DOHH2 (cell line): ENCODE results near the gene RAB5A.
A peak's percentile ranks its signal among the peaks of the same experiment; 100 is the strongest.

Source experiments
- H3F3A ChIP-seq: fragments of 200-600 bp; sonication (generic), shearing (Covaris generic); 2 replicates; pipeline ENCODE4 v1.6.0; 2016; ENCODE audit warnings: antibody characterized with exemption, mild to moderate bottlenecking; ENCODE audit not compliant: control insufficient read depth, insufficient read depth
- H3K27ac ChIP-seq: fragments of 200-600 bp; sonication (generic); 2 replicates; pipeline ENCODE4 v1.5.1; 2014; ENCODE audit warnings: low read depth, mild to moderate bottlenecking, low read length, moderate library complexity
- H3K27me3 ChIP-seq: fragments of 200-600 bp; sonication (generic); 2 replicates; pipeline ENCODE4 v1.6.1; 2014; ENCODE audit warnings: mild to moderate bottlenecking, low read length, mixed read lengths; ENCODE audit not compliant: control insufficient read depth
- H3K36me3 ChIP-seq: fragments of 200-600 bp; sonication (generic); 2 replicates; pipeline ENCODE4 v1.6.1; 2014; ENCODE audit warnings: mild to moderate bottlenecking, low read length, moderate library complexity, mixed read lengths; ENCODE audit not compliant: control insufficient read depth
- H3K4me1 ChIP-seq: fragments of 200-600 bp; sonication (generic); 2 replicates; pipeline ENCODE4 v1.6.1; 2014; ENCODE audit warnings: mild to moderate bottlenecking, low read length, mixed read lengths; ENCODE audit not compliant: control insufficient read depth
- H3K4me2 ChIP-seq: fragments of 200-600 bp; sonication (generic); 2 replicates; pipeline ENCODE4 v1.6.0; 2014; ENCODE audit warnings: mild to moderate bottlenecking, low read length, moderate library complexity
- H3K4me3 ChIP-seq: fragments of 200-600 bp; sonication (generic); 2 replicates; pipeline ENCODE4 v1.5.1; 2014; ENCODE audit warnings: mild to moderate bottlenecking, low read length, mixed read lengths
- H3K79me2 ChIP-seq: fragments of 200-600 bp; sonication (generic); 2 replicates; pipeline ENCODE4 v1.6.1; 2014; ENCODE audit warnings: mild to moderate bottlenecking, low read length, mixed read lengths; ENCODE audit not compliant: control insufficient read depth
- H3K9me2 ChIP-seq: fragments of 200-600 bp; sonication (generic); replicated peaks from 2 replicates; pipeline ENCODE4 v1.6.1; 2014; ENCODE audit warnings: mild to moderate bottlenecking, low read length, mixed read lengths; ENCODE audit not compliant: control insufficient read depth
- H3K9me3 ChIP-seq: fragments of 200-600 bp; sonication (generic); 2 replicates; pipeline ENCODE4 v1.6.1; 2014; ENCODE audit warnings: antibody characterized with exemption, low read length, mixed read lengths; ENCODE audit not compliant: control insufficient read depth, insufficient read depth
- H4K20me1 ChIP-seq: fragments of 200-600 bp; sonication (generic); 2 replicates; pipeline ENCODE4 v1.6.0; 2014; ENCODE audit warnings: low read depth, mild to moderate bottlenecking, antibody characterized with exemption, low read length, moderate library complexity; ENCODE audit not compliant: control insufficient read depth, insufficient read depth
- CTCF ChIP-seq: fragments of 200-600 bp; sonication (generic); IDR thresholded peaks from one replicate; pipeline ENCODE4 v1.5.1; 2014; ENCODE audit warnings: antibody characterized with exemption, mild to moderate bottlenecking, low read depth, low read length; ENCODE audit not compliant: poor library complexity, severe bottlenecking
- EZH2phosphoT487 ChIP-seq: fragments of 200-600 bp; sonication (generic); IDR thresholded peaks from 2 replicates; pipeline ENCODE4 v1.6.1; 2017; ENCODE audit warnings: borderline replicate concordance, mild to moderate bottlenecking, antibody characterized with exemption, low read length, moderate library complexity, mixed read lengths

Gene RAB5A

GRCh38 chr3:19945534-19945933 lies 1.4 kb upstream of the RAB5A start:
- peaks cover 24% of the 10 kb centered on the region for H3K4me1 ChIP-seq
- H3K79me2 ChIP-seq, result peaks cover 34% of the 10 kb centered on the region
- H4K20me1 ChIP-seq, result peaks cover 8% of the 10 kb centered on the region; the same call in 1 of the 2 replicates
- peak overlapping the region; percentile 88 for H3K4me3 ChIP-seq
- peaks cover 28% of the 10 kb centered on the region for H3K36me3 ChIP-seq
- H3K9me3 ChIP-seq, result no peaks in the 10 kb centered on the region
- H3K27ac ChIP-seq, result no peak overlapping the region
- H3K9me2 ChIP-seq, result no peaks in the 10 kb centered on the region
- peak overlapping the region; percentile 74 for H3K4me2 ChIP-seq
- no peaks in the 10 kb centered on the region for H3F3A ChIP-seq
- TF ChIP-seq EZH2phosphoT487, result no peak
- TF ChIP-seq CTCF, result no peak
- H3K27me3 ChIP-seq, result no peaks in the 10 kb centered on the region

- H3K4me2 ChIP-seq, result peak overlapping the region; percentile 74
- no peaks in the 10 kb centered on the region for H3K9me3 ChIP-seq
- no peaks in the 10 kb centered on the region for H3K27me3 ChIP-seq
- peaks cover 35% of the 10 kb centered on the region for H3K36me3 ChIP-seq
- H3K79me2 ChIP-seq, result peaks cover 41% of the 10 kb centered on the region
- peak overlapping the region; percentile 88 for H3K4me3 ChIP-seq
- no peak for TF ChIP-seq EZH2phosphoT487
- TF ChIP-seq CTCF, result no peak
- peaks cover 8% of the 10 kb centered on the region; the same call in 1 of the 2 replicates for H4K20me1 ChIP-seq
- no peaks in the 10 kb centered on the region for H3F3A ChIP-seq
- no peaks in the 10 kb centered on the region for H3K9me2 ChIP-seq
- peaks cover 24% of the 10 kb centered on the region for H3K4me1 ChIP-seq
- peak overlapping the region; percentile 77 for H3K27ac ChIP-seq
Observed at GRCh38 chr3:19945969-19946831, 697 bp upstream of the RAB5A start.

GRCh38 chr3:19947549-19948225 lies 790 bp downstream of the RAB5A start:
- H3K27ac ChIP-seq, result peak overlapping the region; percentile 77
- H3K4me1 ChIP-seq, result peaks cover 24% of the 10 kb centered on the region
- H3K36me3 ChIP-seq, result peaks cover 50% of the 10 kb centered on the region
- no peaks in the 10 kb centered on the region for H3K9me3 ChIP-seq
- TF ChIP-seq EZH2phosphoT487 (no peak), CTCF (no peak)
- no peaks in the 10 kb centered on the region for H3K9me2 ChIP-seq
- peak overlapping the region; percentile 88 for H3K4me3 ChIP-seq
- H3K4me2 ChIP-seq, result peak overlapping the region; percentile 84
- peaks cover 56% of the 10 kb centered on the region for H3K79me2 ChIP-seq
- no peaks in the 10 kb centered on the region for H3K27me3 ChIP-seq
- H4K20me1 ChIP-seq, result peaks cover 8% of the 10 kb centered on the region; the same call in 1 of the 2 replicates
- no peaks in the 10 kb centered on the region for H3F3A ChIP-seq
